Fibroblast of lung (primary cell): ENCODE measurements around the gene TSHZ3. TPM values are rescaled to one million over a fixed set of nuclear protein-coding genes. Genes with fewer than 3 reads are reported as not detected.
A peak's percentile ranks its signal among the peaks of the same experiment; 100 is the strongest.

Experiments used
- DNase-seq, 2 donors: peaks; one replicate each; pipeline versions ENCODE4 v3.0.0 to v3.0.0-alpha.2; 2010; ENCODE audit warnings: low read depth in 2 of 2
- H2AFZ ChIP-seq: 2 replicates; pipeline ENCODE4 v1.5.1; 2012; ENCODE audit warnings: low read length, control low read depth, inconsistent platforms
- H3K27ac ChIP-seq: 2 replicates; pipeline ENCODE4 v1.5.1; 2011; ENCODE audit warnings: low read length, control low read depth; ENCODE audit not compliant: insufficient read depth
- H3K27me3 ChIP-seq: 2 replicates; pipeline ENCODE4 v1.5.1; 2011; ENCODE audit warnings: mild to moderate bottlenecking, low read length; ENCODE audit not compliant: control insufficient read depth, insufficient read depth
- H3K36me3 ChIP-seq: 2 replicates; pipeline ENCODE4 v1.5.1; 2011; ENCODE audit warnings: low read length; ENCODE audit not compliant: control insufficient read depth, insufficient read depth
- H3K4me1 ChIP-seq: 2 replicates; pipeline ENCODE4 v1.5.1; 2011; ENCODE audit warnings: low read length; ENCODE audit not compliant: control insufficient read depth, insufficient read depth; ENCODE audit errors: extremely low read depth
- H3K4me2 ChIP-seq: 2 replicates; pipeline ENCODE4 v1.5.1; 2011; ENCODE audit warnings: low read length, control low read depth; ENCODE audit not compliant: insufficient read depth; ENCODE audit errors: extremely low read depth
- H3K4me3 ChIP-seq, 4 experiments: fragments of 200-600 bp in 1 of 4; sonication (generic) in 1 of 4; replicated peaks in 1 of 4; 2 replicates each; pipeline ENCODE4 v1.5.1; 2011 to 2016; ENCODE audit warnings: low read length in 4 of 4, low read depth in 3 of 4, mild to moderate bottlenecking in 3 of 4, control low read depth in 2 of 4, inconsistent platforms in 1 of 4, mixed read lengths in 1 of 4; ENCODE audit not compliant: insufficient read depth in 1 of 4; ENCODE audit errors: control extremely low read depth in 1 of 4
- H3K79me2 ChIP-seq: 2 replicates; pipeline ENCODE4 v1.5.1; 2012; ENCODE audit warnings: mild to moderate bottlenecking, low read length, inconsistent platforms; ENCODE audit not compliant: control insufficient read depth, insufficient read depth
- H3K9ac ChIP-seq: 2 replicates; pipeline ENCODE4 v1.5.1; 2011; ENCODE audit warnings: mild to moderate bottlenecking, low read length, control low read depth; ENCODE audit not compliant: insufficient read depth
- H3K9me3 ChIP-seq: 2 replicates; pipeline ENCODE4 v1.5.1; 2012; ENCODE audit warnings: low read depth, low read length; ENCODE audit not compliant: control insufficient read depth, insufficient read depth
- H4K20me1 ChIP-seq: 2 replicates; pipeline ENCODE4 v1.5.1; 2011; ENCODE audit warnings: low read length; ENCODE audit not compliant: control insufficient read depth, insufficient read depth; ENCODE audit errors: extremely low read depth
- CTCF ChIP-seq, 2 donors: IDR thresholded peaks in 1 of 2; conservative IDR thresholded peaks in 1 of 2; 1 replicate in 1 of 2; 2 replicates in 1 of 2; pipeline ENCODE4 v1.5.1; 2011 to 2012; ENCODE audit warnings: low read length in 2 of 2, control low read depth in 1 of 2, inconsistent platforms in 1 of 2, low read depth in 1 of 2, mild to moderate bottlenecking in 1 of 2
- EZH2 ChIP-seq: IDR thresholded peaks from 2 replicates; pipeline ENCODE4 v1.5.1; 2012; ENCODE audit warnings: low read length, control low read depth, mild to moderate bottlenecking; ENCODE audit errors: missing control alignments
- polyA plus RNA-seq, 2 donors: library from polyadenylated mRNA; depleted of rRNA in 1 of 2; stranded (reverse) in 1 of 2; unstranded in 1 of 2; fragments of >200 nt; gene quantifications; 2 replicates each; pipeline ENCODE4 v1.2.1, GENCODE V29; 2011 to 2012; ENCODE audit warnings: missing spikeins in 1 of 2
- total RNA-seq: library from RNA; depleted of rRNA; stranded (reverse); fragments of >200 nt; gene quantifications from 2 replicates; pipeline ENCODE4 v1.2.1, GENCODE V29; 2014

TSHZ3 gene
- total and polyA plus RNA-seq, 2 donors (not counting 1 experiment from before 2014, with no cell fraction given): 7.0 to 17.3 TPM

GRCh38 chr19:31307071-31307669 is 42.1 kb downstream of the TSHZ3 start:
- no peaks in the 10 kb centered on the region for H3K9me3 ChIP-seq
- no peak overlapping the region for H3K4me2 ChIP-seq
- no peaks in the 10 kb centered on the region for H3K27me3 ChIP-seq
- no peaks in the 10 kb centered on the region for H3K4me1 ChIP-seq
- no peak for TF ChIP-seq EZH2
- no peak for TF ChIP-seq CTCF (conservative IDR thresholded peaks at IDR 0.05 in 1 of 2, IDR thresholded peaks at IDR 0.05 in 1 of 2; ENCODE audit: low read depth in 1 of 2, low read length in 2 of 2)
- H3K36me3 ChIP-seq: peaks cover 1% of the 10 kb centered on the region
- no peak overlapping the region for H3K9ac ChIP-seq
- H3K27ac ChIP-seq: no peak overlapping the region
- H3K4me3 ChIP-seq: no peak overlapping the region
- H2AFZ ChIP-seq: no peak overlapping the region
- no peaks in the 10 kb centered on the region for H4K20me1 ChIP-seq
- DNase-seq: no peak
- peaks cover 47% of the 10 kb centered on the region for H3K79me2 ChIP-seq

DNA sequence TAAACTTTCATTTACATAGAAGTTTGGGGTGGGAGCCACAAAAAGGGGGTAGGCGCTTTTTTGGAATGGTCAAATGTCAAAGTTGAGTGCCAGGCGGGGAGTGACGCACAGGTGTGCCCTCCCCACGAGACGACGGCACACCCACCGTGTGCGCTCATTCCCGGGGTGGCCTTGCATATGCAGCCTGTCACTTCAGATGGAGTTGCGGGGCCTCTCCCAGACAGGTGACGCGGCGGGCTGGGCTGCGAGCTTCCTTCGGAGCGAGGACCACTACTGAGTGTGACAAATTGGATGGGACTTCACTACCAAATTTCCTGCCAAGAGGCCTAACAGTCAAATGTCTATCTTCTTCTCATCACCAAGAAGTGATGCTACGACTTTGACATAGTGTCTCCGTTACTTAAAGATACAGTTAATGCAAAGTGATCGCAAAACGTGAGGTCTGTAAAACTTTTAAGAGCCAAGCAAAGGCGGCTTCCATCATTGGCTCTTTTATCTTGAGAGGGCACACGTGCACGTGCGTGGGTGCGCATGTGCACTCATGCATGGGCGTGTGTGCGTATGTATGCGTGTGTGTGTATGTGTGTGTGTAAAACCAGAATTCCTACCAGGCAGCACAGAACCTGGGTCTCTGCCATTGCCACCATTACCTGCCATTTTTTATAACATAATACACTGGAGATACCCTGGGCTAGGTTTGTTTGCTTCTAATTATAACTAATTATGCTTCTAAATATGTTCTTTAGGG is 43.1 kb downstream of the TSHZ3 start:
- Histone ChIP-seq H3K4me1 (no peaks in the 10 kb centered on the region), H2AFZ (no peak overlapping the region), H3K9ac (no peak overlapping the region), H3K9me3 (no peaks in the 10 kb centered on the region), H3K4me2 (no peak overlapping the region), H3K4me3 (no peak overlapping the region), H3K27ac (no peak overlapping the region), H3K36me3 (peaks cover 1% of the 10 kb centered on the region), H3K79me2 (peaks cover 53% of the 10 kb centered on the region), H4K20me1 (no peaks in the 10 kb centered on the region), H3K27me3 (no peaks in the 10 kb centered on the region)
- no peak for DNase-seq
- TF ChIP-seq CTCF (conservative IDR thresholded peaks at IDR 0.05 in 1 of 2, IDR thresholded peaks at IDR 0.05 in 1 of 2; ENCODE audit: low read depth in 1 of 2, low read length in 2 of 2): no peak
- no peak for TF ChIP-seq EZH2

- H3K9ac ChIP-seq: no peak overlapping the region
- DNase-seq: peak in 1 of 2 donors; percentile 56
- H2AFZ ChIP-seq: no peak overlapping the region
- H4K20me1 ChIP-seq: no peaks in the 10 kb centered on the region
- no peak overlapping the region for H3K4me3 ChIP-seq
- H3K9me3 ChIP-seq: no peaks in the 10 kb centered on the region
- no peak overlapping the region for H3K27ac ChIP-seq
- no peaks in the 10 kb centered on the region for H3K4me1 ChIP-seq
- H3K36me3 ChIP-seq: peaks cover 1% of the 10 kb centered on the region
- H3K79me2 ChIP-seq: peaks cover 50% of the 10 kb centered on the region
- no peaks in the 10 kb centered on the region for H3K27me3 ChIP-seq
- TF ChIP-seq EZH2 (no peak), CTCF (conservative IDR thresholded peaks at IDR 0.05 in 1 of 2, IDR thresholded peaks at IDR 0.05 in 1 of 2; ENCODE audit: low read depth in 1 of 2, low read length in 2 of 2) (no peak)
- no peak overlapping the region for H3K4me2 ChIP-seq
These were observed 44.4 kb downstream of the TSHZ3 start for GRCh38 chr19:31304831-31305312.
